Measurements from ENCODE around the gene WASHC1. TPM values are rescaled to one million over a fixed set of nuclear protein-coding genes. Genes with fewer than 3 reads are reported as not detected.
A peak's percentile ranks its signal among the peaks of the same experiment; 100 is the strongest.
"Not testable (repeated sequence)": the region's sequence is repeated elsewhere in the genome, so short reads cannot be mapped to it uniquely, and the experiment has no call there.

WASHC1 gene
- total RNA-seq, 2 experiments from 2014 or later = 17.0 to 20.2 TPM

DNA sequence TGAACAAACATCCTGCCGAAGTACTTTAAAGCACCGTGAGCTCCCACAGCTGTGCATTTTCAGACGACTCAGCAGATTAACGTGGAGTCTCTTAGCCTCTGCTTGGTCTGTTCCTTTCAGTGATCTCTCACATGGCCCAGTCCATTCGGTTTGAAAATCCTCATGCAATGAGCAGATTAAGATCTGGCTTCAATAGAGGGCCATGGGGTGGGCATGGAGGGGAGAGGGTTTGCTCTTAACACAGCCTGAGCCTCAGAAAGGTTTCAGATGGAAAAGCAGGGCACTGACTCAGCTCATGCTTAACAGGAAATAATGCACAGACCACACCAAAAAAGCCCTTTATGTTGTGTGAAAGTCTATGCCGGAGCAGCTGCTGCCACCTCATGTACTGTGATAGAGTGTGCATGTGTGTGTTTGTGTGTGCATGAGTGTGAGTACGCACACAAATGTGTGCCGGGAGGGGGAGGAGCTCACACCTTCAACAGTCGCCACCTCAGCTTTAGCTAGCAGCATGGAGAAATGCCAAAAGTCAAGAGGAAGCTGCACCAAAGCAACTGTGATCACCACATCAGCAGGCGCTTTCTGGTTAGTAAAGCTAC, 33.9 kb upstream of the WASHC1 start:
- H3K4me2 ChIP-seq (ENCODE audit: low read length); H3K9me2 ChIP-seq (ENCODE audit: insufficient read depth, low read length); H3K27ac ChIP-seq (ENCODE audit: low read depth, low read length, poor library complexity, severe bottlenecking); BruUV-seq (replicated peaks); H3K9me3 ChIP-seq (ENCODE audit: low read length); H2AFZ ChIP-seq (ENCODE audit: low read length); H4K20me1 ChIP-seq (ENCODE audit: insufficient read depth, low read length); H3K4me3 ChIP-seq (ENCODE audit: low read depth, low read length, poor library complexity, severe bottlenecking); H3K4me1 ChIP-seq (ENCODE audit: insufficient read depth, low read length, poor library complexity, severe bottlenecking); POLR2A ChIA-PET; H3K79me2 ChIP-seq (ENCODE audit: insufficient read depth, low read depth, low read length); H3K36me3 ChIP-seq (ENCODE audit: insufficient read depth, low read length); intact Hi-C loops (cut with micrococcal nuclease; ENCODE audit: unreplicated experiment); CTCF ChIA-PET (ENCODE audit: unreplicated experiment): not testable (repeated sequence)
- peak; percentile 9 for DNase-seq (ENCODE audit: low spot score)

DNA sequence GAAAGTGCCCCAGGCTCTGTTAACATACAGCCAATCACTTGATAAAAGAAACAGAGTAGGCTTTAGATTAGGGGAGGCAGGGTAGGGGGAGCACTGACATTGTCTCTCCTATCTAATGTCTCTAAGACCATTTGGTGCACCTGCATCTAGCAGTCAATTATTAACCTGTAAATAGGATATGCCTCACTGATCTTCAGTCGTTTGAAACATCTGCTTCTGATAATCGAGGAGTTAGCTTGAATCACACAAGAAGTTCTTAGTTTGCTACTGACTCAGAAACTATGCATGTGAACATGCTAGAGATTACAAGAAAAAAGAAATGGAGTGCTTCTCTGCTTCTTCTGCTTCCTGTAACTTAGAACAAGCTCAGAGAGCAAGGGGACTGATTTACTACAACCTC, 23.4 kb upstream of the WASHC1 start:
- H3K4me2 ChIP-seq (ENCODE audit: low read length); H3K9me3 ChIP-seq (ENCODE audit: low read length); intact Hi-C loops (cut with micrococcal nuclease; ENCODE audit: unreplicated experiment); H4K20me1 ChIP-seq (ENCODE audit: insufficient read depth, low read length); H3K27ac ChIP-seq (ENCODE audit: low read depth, low read length, poor library complexity, severe bottlenecking); H3K4me3 ChIP-seq (ENCODE audit: low read depth, low read length, poor library complexity, severe bottlenecking); H2AFZ ChIP-seq (ENCODE audit: low read length); BruUV-seq (replicated peaks); H3K79me2 ChIP-seq (ENCODE audit: insufficient read depth, low read depth, low read length); POLR2A ChIA-PET; H3K9me2 ChIP-seq (ENCODE audit: insufficient read depth, low read length); H3K4me1 ChIP-seq (ENCODE audit: insufficient read depth, low read length, poor library complexity, severe bottlenecking); DNase-seq (ENCODE audit: low spot score); H3K36me3 ChIP-seq (ENCODE audit: insufficient read depth, low read length); CTCF ChIA-PET (ENCODE audit: unreplicated experiment): not testable (repeated sequence)

DNA sequence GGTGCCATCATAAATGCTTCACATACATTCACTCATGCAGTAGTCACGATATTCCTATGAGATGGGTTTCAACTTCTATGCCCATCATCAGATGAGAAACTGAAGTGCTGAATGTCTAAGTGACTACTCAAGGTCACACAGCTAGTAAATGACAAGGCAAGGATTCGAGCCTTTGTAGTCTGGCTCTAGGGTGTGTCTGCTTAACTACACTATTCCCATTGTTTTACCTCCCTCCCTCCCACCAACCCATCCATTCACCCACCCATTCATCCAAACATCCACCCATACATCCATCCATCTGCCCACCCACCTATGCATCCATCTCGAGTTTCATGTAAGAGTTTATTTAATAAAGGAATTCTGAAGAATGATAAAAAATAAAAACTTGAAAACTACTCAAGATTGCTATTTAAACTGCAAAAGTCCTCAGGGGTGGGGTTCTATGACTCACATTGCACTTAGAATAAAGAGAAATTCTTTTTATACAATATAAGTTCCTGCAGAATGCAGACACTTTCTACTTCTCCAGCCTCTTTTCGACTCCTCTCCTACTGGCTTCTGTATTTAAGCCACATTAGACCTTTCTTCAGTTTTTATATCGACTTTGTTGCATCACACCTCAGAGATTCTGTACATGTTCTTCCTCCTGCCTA, 19.1 kb upstream of the WASHC1 start:
- H3K4me1 ChIP-seq (ENCODE audit: insufficient read depth, low read length, poor library complexity, severe bottlenecking); DNase-seq (ENCODE audit: low spot score); BruUV-seq (replicated peaks); H3K9me2 ChIP-seq (ENCODE audit: insufficient read depth, low read length); POLR2A ChIA-PET; H3K4me2 ChIP-seq (ENCODE audit: low read length); intact Hi-C loops (cut with micrococcal nuclease; ENCODE audit: unreplicated experiment); H4K20me1 ChIP-seq (ENCODE audit: insufficient read depth, low read length); H3K36me3 ChIP-seq (ENCODE audit: insufficient read depth, low read length); H3K4me3 ChIP-seq (ENCODE audit: low read depth, low read length, poor library complexity, severe bottlenecking); H3K79me2 ChIP-seq (ENCODE audit: insufficient read depth, low read depth, low read length); H3K9me3 ChIP-seq (ENCODE audit: low read length); CTCF ChIA-PET (ENCODE audit: unreplicated experiment); H3K27ac ChIP-seq (ENCODE audit: low read depth, low read length, poor library complexity, severe bottlenecking); H2AFZ ChIP-seq (ENCODE audit: low read length): not testable (repeated sequence)

DNA sequence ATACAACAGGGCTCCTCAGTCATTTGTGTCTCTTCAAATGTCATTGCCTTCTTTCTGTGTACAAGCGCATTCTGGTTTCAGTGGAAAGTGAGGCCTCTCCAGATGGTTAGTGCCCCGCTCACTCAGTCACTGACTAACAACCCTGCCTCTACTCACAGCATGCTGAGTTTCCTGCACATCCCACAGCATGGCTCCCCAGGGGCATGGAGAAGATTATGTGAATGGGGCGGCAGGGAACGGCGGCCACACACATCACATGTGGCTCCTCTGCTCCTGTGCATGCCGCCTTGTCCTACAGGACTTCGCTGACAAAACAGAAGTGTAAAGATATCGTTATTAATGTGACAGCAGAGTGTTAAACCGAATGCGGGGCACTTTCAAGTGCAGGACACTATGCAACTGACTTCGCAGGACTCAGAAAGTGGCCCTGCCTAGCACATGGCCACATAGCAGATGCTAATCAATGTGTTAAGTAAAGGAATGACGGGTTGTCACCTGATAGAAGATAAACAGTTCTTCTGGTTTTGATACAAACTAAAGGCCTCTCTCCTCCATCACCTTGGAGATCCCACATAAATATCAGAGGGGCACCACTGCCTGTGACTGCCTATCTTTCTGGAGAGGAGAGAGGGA, 17.5 kb upstream of the WASHC1 start:
- H3K4me2 ChIP-seq (ENCODE audit: low read length); H2AFZ ChIP-seq (ENCODE audit: low read length); H3K27ac ChIP-seq (ENCODE audit: low read depth, low read length, poor library complexity, severe bottlenecking); H3K4me1 ChIP-seq (ENCODE audit: insufficient read depth, low read length, poor library complexity, severe bottlenecking); H3K4me3 ChIP-seq (ENCODE audit: low read depth, low read length, poor library complexity, severe bottlenecking); H3K9me2 ChIP-seq (ENCODE audit: insufficient read depth, low read length); H3K9me3 ChIP-seq (ENCODE audit: low read length); H3K79me2 ChIP-seq (ENCODE audit: insufficient read depth, low read depth, low read length); H4K20me1 ChIP-seq (ENCODE audit: insufficient read depth, low read length); intact Hi-C loops (cut with micrococcal nuclease; ENCODE audit: unreplicated experiment); CTCF ChIA-PET (ENCODE audit: unreplicated experiment); DNase-seq (ENCODE audit: low spot score); POLR2A ChIA-PET; BruUV-seq (replicated peaks); H3K36me3 ChIP-seq (ENCODE audit: insufficient read depth, low read length): not testable (repeated sequence)

DNA sequence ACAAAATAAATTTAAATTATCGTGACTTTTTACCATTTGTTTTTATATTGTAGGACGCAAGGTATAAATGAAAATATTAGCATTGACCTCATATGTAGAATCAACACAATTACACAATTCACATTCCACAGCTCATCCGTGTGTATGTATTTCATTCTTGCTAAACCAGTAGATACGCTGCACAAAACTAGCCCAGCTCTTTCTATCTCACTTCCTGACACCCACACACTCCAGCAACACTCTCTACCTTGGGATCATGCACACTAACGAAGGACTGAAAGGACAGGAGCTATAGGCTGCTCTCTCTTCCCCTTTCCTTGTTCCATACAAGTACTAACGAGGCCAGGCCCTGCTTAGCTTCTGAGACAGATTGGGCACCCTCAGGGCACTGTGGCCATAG, 16.9 kb upstream of the WASHC1 start:
- H2AFZ ChIP-seq (ENCODE audit: low read length); BruUV-seq (replicated peaks); H3K9me3 ChIP-seq (ENCODE audit: low read length); H3K9me2 ChIP-seq (ENCODE audit: insufficient read depth, low read length); CTCF ChIA-PET (ENCODE audit: unreplicated experiment); H3K79me2 ChIP-seq (ENCODE audit: insufficient read depth, low read depth, low read length); intact Hi-C loops (cut with micrococcal nuclease; ENCODE audit: unreplicated experiment); H3K36me3 ChIP-seq (ENCODE audit: insufficient read depth, low read length); H3K27ac ChIP-seq (ENCODE audit: low read depth, low read length, poor library complexity, severe bottlenecking); H4K20me1 ChIP-seq (ENCODE audit: insufficient read depth, low read length); DNase-seq (ENCODE audit: low spot score); POLR2A ChIA-PET; H3K4me3 ChIP-seq (ENCODE audit: low read depth, low read length, poor library complexity, severe bottlenecking); H3K4me2 ChIP-seq (ENCODE audit: low read length); H3K4me1 ChIP-seq (ENCODE audit: insufficient read depth, low read length, poor library complexity, severe bottlenecking): not testable (repeated sequence)

DNA sequence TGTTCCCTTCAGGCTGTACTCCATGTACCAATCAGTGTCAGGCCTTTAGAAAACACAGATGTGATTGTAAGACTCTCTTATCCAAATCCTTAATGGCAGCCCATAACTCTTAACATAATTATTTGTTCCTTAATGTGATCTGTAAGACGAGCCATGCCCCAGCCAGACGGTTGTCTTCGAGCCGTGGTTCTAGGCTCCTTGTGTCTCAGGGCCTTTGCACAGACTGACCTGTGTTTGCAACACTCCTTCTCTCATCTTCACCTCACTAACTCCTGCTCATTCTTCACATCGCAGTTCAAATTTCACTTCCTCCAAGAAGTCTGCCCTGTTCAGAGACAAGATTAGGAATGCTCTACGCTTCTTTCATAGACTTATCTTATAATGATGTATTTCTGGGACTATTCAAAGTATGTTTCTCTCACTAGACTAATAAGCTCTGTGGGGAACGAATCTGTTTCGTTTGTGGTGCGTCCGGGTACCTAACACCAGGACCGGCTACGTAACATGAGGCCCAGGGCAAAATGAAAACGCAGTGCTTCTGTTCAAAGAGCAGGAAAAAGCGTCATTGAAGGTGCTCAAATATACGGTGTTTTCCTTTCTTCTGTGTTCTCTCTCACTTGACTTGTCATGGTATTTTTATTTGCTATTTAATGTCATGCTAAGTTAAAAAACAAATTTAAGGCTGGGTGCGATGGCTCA, 16.1 kb upstream of the WASHC1 start:
- CTCF ChIA-PET (ENCODE audit: unreplicated experiment); H3K4me2 ChIP-seq (ENCODE audit: low read length); H3K27ac ChIP-seq (ENCODE audit: low read depth, low read length, poor library complexity, severe bottlenecking); POLR2A ChIA-PET; H3K4me3 ChIP-seq (ENCODE audit: low read depth, low read length, poor library complexity, severe bottlenecking); intact Hi-C loops (cut with micrococcal nuclease; ENCODE audit: unreplicated experiment); H3K79me2 ChIP-seq (ENCODE audit: insufficient read depth, low read depth, low read length); H3K4me1 ChIP-seq (ENCODE audit: insufficient read depth, low read length, poor library complexity, severe bottlenecking); H2AFZ ChIP-seq (ENCODE audit: low read length); H3K36me3 ChIP-seq (ENCODE audit: insufficient read depth, low read length); H3K9me2 ChIP-seq (ENCODE audit: insufficient read depth, low read length); BruUV-seq (replicated peaks); H3K9me3 ChIP-seq (ENCODE audit: low read length); DNase-seq (ENCODE audit: low spot score); H4K20me1 ChIP-seq (ENCODE audit: insufficient read depth, low read length): not testable (repeated sequence)
